GM20431 (cell line): ENCODE measurements around the gene NUDT8.

Experiments
- in situ Hi-C: fragments of 300-500 bp; cut with MseI, MboI; formaldehyde crosslinking; loops from one replicate; pipeline ENCODE4 v1.15.0; 2020; ENCODE audit warnings: low sequenced_read_pairs; ENCODE audit not compliant: unreplicated experiment

NUDT8 gene, protein sequence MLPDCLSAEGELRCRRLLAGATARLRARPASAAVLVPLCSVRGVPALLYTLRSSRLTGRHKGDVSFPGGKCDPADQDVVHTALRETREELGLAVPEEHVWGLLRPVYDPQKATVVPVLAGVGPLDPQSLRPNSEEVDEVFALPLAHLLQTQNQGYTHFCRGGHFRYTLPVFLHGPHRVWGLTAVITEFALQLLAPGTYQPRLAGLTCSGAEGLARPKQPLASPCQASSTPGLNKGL

DNA sequence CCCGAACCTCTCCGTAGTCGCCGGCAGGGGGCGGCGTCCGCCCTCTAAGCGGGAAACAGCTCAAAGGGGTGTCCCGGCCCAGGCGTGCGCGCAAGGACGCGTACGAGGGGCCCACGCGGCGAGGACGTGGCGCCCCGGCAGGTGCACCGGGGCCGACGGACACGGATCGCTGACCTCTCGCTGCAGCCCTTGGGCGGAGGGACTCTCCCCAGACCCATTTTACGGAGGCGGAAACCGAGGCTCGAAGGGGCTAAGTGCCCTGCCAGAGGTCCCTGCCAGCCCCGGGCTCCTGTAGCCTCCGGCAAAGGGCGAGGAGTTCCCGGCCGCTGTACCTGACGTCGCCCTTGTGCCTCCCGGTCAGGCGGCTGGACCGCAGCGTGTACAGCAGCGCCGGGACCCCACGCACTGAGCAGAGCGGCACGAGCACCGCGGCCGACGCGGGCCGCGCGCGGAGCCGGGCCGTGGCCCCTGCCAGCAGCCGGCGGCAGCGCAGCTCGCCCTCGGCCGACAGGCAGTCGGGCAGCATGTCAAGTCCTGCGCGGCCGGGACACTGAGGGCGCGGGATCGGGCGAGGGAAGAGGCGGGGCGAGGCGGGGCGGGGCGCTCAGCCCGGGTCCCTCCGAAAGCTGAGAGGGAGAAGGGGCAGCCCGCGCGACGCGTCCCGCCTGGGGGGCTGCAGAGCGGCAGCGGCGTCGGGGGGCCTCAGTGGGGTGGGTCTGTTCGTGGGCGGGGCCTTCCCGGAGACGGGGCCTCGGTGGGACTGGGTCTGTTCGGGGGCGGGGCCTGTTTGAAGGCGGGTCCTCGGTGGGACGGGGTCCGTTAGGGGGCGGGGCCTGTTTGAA lies at the start of gene NUDT8:
Gene NUDT8, minus strand, starts transcription at position 552 of the 842 bp plus-strand sequence. Its CDS starts 26 bp downstream, at position 526.
- in situ Hi-C loops: no loop called here

DNA sequence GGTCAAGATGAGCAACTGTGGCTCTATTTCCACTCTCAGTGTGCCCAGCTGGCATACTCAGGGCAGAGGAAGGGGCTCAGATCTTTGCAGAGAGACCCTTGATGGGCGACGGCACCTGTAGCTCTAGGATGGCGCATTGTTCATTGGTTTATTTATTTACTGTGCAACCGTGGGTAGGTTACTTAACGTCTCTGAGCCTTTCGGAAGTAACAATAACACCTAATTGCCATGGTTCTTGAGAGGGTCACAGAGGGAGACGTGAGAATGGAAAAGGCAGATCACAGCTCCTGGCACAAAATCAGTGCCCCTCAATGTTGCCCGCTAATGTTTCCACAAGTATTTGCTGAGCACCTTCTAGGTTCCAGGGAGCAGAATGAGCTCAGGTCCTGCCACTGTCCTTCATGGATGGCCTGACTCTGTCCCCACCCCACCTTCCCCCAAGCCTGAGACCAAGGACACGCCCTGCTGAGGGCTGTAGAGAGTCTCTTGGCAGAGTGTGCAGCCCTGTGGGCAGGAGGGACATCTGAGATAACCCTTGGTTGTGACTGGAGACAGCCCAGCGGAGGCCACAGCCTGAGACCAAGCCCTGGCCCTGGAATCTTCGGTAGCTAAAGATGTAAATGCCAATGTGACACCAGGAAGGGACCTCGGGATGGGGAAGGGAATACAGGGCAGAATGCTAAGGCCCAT lies 45.5 kb upstream of the NUDT8 start:
- in situ Hi-C loops: no loop called here

DNA sequence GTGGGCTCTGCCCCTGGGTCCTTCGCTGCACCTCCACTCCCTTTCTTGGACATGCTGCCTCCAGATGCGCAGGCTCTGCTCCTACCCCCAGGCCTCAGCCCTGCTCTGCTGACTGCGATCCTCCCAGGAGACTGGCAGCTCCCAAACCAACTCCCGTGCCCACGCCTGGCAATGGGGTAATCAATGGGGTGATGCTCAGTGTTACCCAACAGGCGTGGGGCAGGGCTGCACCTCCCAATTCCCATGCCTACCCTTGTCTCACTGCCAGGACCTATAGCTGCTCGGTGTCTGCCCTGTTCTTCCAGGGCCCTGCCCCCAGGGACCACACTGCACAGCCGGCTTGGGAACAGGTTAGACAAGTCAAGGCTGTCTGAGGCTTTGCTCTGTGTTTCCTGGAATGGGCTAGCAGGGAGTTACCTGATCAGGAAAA lies 44.7 kb upstream of the NUDT8 start, which contains the start of gene ALDH3B2:
Gene ALDH3B2, minus strand, starts transcription at position 182 of the 430 bp plus-strand sequence. CDS start 7,688 bp downstream, outside the sequence.
- in situ Hi-C loops: no loop called here

DNA sequence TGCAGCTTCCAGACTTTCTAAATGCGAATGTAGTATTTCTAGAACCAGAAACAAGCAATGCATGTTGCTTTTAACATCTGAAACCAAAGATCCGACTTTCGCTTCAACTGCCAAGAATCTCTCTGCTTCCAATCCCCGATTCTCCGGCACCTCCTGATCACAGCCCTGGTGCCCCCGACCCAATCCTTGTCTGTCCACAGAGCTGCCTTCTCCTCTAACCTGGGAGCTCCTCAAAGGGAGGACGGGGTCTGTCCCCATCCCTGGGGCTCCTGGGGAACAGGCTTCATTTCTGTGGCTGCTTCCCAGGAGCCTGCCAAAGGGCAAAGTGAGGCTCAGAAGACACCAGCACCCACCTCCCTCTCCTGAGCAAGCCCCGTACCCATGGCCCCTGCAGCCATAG lies 44.2 kb upstream of the NUDT8 start:
- in situ Hi-C loops: no loop called here

DNA sequence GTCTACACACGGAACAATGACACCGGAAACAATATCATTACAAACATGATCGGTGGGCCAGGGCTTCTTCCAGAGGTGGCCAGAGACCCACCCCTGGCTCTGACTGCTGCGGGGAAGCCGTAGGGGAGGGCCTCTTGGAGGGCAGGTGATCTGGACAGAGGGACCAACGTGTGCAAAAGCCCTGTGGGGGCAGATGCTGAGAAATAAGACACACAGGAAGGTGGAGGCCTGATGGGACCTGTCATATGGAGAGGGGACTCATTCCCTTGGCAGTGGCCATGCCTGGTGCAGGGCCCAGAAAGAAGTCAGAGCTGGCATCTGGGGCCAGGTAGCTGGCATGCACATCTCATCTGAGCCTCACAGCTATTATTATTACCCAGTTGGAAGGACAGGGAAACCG lies 43.6 kb upstream of the NUDT8 start:
- in situ Hi-C loops: no loop called here

DNA sequence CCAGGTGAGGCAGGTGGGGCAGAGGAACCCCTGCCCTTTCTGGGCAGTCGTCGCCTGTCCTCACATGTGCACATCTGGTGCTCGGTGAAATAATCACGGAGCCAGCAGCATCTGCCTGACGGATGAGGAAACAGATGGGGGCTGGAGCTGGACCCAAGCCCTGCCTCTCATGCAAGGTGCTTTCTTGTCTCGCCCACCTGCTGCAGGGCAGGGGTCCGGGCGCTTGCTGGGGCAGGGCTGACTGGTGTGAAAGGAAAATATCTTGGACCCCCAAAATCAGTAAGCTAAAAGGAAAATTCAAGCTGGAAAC lies 41.4 kb upstream of the NUDT8 start:
- in situ Hi-C loops: no loop called here

DNA sequence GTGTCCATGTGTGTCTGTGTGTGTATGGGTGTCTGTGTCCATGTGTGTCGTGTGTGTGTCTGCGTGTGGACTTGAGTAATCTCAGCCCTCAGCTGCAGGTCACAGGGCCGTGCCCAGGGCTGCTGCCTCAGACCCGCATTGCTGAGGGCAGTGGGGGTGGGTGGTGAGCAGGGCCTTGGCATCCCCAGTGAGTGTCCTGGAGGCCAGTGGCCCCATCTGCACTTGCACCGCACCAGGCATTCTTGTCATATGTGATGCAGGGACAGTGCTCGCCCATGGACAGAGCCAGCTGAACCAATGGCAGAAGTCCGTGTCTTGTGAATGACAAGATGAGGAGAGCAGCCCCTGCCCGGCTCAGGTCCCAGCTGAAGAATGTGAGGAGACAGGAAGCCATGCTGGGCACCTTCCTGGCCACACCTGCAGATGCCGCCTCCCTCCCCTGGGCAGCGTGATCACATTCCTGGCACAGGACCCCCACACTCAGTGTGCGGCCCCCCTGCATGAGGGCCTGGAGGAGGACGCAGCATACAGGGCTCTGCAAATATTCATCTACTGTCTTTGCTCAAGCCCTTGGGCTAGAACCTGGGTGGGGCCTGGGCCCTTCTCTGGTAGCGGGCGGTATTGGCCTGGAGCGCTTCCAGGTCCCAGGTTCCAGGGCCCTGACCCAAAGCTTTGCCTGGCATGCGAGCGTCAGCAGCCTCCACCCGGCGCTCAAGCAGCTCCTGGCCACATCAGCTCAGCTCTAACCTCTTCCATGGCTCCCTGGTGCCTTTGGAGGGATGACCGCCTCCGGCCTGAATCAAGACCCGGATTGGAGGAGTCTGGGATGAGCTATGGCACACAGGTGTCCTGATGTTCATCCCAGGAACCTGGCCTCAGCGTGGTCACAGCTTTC lies 40.8 kb upstream of the NUDT8 start:
- in situ Hi-C loops: no loop called here

DNA sequence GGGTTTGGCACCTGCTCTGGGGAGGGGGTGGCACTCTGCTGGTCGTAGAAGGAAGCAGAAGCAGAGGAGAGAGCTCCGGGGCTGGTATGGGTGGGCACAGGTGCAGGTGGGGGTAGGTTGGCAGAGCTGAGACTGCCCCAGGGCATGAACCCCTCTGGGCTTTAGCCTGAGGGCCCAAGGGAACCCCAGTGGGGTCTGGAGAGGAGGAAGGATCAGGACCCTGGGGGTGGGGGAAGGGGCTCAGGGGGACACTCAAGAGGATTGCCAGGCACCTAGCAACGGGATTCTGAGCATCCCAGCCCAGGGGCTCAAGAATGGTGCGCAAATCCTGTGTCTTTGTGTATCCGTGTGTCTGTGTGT lies 38.4 kb upstream of the NUDT8 start:
- in situ Hi-C loops: no loop called here

DNA sequence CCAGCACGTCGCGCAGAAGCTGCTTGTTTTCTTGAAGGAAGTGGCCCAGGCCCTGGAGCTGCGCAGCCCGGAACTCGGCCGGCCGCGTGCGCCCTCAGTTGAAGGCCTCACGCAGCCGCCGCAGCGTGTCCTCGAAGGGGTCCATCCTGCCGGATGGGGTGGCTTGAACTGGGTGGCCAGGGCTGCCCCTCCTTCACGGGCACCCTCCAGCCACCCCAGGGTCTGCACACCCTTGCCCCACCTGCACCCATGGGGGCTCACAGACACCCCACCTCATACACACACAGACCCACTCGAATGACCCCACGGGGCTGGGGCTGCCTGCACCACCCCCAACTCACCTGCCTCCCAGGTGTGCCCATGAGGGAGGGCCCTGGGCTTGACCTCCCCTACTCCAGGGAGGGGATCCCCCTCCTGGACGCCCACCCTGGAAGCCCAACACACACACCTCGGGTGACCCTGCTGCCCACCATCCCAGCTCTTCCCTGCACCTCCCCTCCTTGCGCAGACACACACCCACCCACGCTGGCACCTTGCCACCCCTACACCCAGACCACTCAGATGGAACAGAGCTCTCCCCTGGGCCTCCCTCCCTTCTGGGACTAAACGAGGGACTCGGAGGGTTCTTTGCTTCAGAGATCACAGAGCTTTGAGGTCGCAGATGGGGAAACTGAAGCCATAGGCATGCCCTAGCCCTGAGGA lies 37.9 kb upstream of the NUDT8 start:
- in situ Hi-C loops: no loop called here

DNA sequence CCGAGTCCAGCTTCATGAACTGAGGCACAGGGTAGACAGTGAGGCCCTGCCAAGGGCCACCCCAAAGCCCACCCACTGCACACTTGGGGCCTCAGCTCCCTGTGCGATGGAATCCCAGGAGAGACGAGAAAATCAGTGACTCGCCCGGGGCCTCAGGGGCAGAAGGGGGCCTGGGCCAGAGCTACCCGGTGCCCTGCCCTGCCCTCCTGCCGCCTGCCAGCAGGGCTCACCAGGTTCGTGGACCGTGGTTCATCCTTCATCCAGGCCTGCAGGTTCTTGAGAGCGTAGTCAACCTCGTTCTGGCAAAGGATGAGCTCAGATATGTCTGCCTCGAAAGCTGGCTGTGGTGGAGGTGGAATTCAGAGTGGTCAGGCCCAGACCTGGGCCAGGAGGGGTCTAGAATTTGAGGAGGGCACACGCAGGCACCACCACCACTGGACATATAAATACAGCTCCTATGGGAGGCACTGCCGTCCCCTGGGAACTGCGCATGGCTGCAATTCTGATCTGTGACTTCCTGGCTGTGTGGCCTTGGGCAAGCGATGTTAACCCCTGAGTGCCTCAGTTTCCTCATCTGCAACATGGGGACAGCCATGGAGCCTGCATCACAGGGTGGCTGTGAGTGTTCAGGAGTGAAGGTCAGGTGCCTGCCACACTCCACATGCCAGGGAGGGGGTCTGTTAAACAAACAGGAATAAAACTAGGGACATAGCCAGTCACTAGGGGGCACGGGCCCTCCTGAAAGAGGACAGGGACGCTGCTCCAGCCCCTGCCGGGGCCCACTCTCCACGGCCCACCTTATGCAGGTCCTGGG lies 37.1 kb upstream of the NUDT8 start:
- in situ Hi-C loops: no loop called here

DNA sequence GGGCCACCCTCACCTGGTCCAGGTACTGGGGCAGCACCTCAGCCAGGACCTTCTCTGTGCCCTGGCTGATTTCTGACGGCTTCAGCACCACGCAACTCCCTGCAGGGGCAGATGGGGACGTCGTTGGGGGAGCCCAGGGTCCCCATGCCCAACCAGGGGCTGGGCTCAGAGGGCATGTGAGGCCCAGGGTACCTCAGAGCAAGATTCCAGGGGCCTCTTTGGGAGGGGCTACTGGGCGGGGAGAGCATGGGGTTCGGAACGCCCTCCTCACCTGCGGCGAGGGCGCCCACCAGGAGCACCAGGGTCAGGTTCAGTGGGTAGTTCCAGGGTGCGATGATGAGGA lies 36.5 kb upstream of the NUDT8 start:
- in situ Hi-C loops: no loop called here

DNA sequence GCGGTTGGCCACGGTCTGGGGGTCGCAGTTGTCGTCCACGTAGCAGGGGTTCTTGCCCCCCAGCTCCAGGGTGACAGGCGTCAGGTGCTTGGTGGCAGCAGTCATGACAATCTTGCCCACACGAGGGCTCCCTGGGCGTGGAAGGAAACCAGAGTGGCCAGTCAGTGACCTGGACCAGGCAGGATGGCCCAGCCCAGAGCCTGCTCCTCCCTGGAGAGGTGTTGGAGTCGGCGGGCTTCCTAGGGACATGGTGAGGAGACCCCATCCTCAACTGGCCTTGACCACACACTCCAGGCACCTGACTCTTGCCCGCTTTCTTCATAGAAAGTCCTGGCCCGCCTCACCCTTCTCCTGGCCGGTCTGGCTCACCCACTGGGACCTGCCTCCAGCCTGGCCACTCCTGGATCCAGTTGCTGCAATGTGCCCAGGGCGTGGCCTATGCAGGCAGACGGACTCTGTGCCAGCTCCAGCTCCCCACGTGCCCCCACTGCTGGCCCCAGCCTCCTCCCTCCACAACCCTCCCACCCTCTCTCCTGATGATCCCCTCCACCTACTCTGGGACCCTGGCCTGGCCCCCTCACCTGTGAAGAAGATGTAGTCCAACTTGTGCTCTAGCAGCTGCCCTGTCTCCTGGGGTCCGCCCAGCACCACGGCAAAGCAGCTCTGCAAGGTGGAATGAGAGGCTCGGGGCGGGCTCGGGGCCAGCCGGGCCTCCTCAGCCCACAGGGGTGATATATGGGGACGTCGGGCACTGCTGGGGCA lies 36.0 kb upstream of the NUDT8 start:
- in situ Hi-C loops: no loop called here

DNA sequence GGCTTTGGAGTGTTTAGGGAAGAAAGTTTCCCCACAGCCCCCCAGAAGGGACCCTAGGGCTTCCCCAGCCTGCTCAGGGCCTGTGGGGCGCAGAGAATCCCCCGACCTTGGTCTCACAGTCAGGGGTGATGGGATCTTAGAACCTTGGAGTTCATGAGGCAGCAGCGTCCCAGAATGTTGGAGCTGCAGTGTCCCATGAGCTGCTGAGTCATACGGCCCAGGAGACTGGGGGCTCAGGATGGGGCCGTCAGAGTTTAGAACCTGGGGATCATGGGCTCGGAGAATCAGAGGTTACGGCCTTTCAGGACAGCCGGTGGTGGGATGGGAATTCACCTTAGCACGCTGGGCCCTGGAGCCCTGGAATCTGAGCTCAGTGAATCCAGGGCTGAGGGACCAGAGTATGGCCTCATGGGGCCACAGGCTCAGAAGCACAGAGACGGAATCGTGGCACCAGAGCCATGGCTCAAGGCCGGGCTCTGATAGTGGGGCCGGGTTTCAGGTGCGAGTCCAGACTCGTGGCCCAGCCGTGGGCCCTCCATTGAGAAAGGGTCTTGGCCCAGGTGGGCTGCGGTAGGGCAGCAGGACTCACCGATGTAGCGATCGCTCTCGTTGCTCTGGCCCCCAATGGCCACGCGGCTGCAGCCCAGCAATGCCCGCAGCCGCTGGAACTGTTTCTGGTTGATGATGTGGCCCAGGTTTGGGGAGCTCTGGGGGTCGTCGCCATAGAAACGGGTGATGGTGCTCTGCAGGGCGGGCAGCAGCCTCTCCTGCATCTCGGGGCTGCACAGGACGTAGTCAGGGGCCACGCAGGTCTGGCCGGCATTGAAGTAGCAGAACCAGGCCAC lies 35.2 kb upstream of the NUDT8 start:
- in situ Hi-C loops: no loop called here

DNA sequence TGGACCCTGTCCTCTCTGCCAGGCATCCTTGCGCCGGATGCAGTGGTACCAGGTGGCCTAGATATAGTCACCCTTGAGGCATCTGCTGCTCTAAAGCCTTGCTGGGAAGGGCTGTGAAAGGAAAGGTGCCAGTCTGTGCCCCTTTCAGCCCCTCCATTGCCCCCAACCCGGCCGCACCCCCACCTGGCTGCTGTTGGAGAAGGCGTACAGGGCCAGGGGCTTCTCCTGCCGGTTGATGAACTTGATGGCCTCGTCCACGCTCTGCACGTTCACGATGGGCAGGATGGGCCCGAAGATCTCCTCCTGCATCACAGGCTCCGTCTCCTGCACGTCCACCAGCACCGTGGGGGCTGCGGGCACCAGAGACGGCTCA lies 34.5 kb upstream of the NUDT8 start:
- in situ Hi-C loops: no loop called here

DNA sequence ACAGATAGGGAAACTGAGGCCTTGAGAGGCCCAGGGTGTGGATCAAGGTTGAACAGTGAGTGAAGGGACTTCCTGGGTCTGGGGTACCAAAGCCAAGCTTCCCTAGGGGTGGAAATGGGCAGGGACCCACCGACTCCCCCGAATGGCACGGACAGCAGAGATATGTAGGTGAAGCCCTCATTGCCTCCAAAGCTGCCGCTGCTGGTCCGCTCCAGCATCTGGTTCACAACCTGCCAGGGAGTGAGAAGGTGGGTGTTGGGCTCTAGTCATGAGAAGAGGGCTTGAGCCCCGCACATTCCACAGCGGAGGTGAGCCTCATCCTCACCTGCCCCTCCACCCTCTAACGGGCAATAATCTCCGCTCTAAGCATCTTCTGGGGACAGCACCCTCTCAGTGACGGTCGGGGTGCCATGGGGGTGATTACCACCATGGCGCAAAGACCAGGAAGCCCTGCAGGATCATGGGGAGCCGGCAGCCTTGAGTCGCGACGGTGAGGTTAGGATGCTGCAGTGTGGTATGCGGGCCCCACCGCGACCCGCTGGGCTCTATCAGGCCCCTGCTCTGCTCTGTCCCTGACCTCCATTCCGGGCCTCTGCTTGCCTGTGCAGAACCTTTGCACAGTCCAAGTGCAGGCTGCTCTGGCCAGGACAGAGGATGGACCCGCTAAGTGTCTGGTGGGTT lies 33.9 kb upstream of the NUDT8 start:
- in situ Hi-C loops: no loop called here

DNA sequence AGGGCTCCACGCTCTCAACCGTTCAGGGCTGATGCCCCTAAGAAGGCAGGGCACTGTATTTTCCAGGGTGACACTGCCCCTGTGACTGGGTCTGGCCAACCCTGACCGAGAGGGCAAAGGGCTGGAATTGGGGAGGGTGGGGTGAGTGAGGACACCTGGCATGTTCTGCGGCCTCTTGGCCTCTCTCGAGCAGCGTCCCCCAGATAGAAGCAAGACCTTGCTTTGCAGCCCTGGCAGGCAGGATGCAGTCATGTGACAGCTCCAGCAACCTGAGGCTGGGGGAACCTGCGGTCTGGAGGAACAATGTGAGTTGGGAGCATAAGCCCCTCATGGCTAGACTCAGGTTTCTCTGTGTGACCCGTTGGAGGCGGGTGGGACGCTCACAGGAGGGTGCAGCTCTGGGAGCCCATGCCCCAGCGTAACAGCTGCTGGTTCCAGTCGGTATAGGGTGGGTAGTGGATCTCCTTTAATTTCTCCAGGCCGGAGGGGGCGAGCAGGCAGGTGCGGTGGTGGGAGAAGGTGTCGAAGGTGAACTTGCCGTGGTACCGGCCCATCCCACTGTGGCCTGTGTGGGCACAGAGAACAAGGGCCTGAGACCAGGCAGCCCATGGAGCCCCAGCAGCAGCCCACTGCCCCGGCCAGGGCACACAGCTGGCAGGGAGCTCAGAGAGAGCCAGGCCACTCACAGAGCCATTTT lies 33.2 kb upstream of the NUDT8 start:
- in situ Hi-C loops: no loop called here
